SW 1271 (cell line): ENCODE data around the gene AQP1.
A peak's percentile ranks its signal among the peaks of the same experiment; 100 is the strongest.

ENCODE experiments used
- DNase-seq, 2 experiments: peaks; one replicate each; lab custom pipeline; 2025; lab: John Stamatoyannopoulos, UW

AQP1 gene

GRCh38 chr7:30936650-30937245, 25.1 kb downstream of the AQP1 start:
- no peak for DNase-seq

- DNase-seq: no peak
These were observed 25.8 kb downstream of the AQP1 start for GRCh38 chr7:30937416-30937815.

GRCh38 chr7:30938435-30939316, 27.0 kb downstream of the AQP1 start:
- peak; percentile 38 to 78 for DNase-seq

GRCh38 chr7:30941582-30942323, 30.1 kb downstream of the AQP1 start:
- no peak for DNase-seq

GRCh38 chr7:30950197-30950596, 38.5 kb downstream of the AQP1 start:
- no peak for DNase-seq

- DNase-seq: no peak
These were observed 43.3 kb downstream of the AQP1 start for GRCh38 chr7:30954914-30955313.

GRCh38 chr7:30956704-30957103, 45.1 kb downstream of the AQP1 start:
- DNase-seq: no peak

GRCh38 chr7:30963842-30964241, 52.2 kb downstream of the AQP1 start, which contains the start of gene GHRHR:
Gene GHRHR (plus strand): TSS chr7:30963953. CDS start chr7:30964069, 116 bp downstream.
- DNase-seq: no peak

- DNase-seq: no peak
These were observed 53.7 kb downstream of the AQP1 start for GRCh38 chr7:30965372-30965771.

- DNase-seq: no peak
These were observed 54.2 kb downstream of the AQP1 start for GRCh38 chr7:30965883-30966282.

GRCh38 chr7:30968294-30968693, 56.6 kb downstream of the AQP1 start:
- no peak for DNase-seq

GRCh38 chr7:30968747-30969603, 57.3 kb downstream of the AQP1 start:
- DNase-seq: no peak

GRCh38 chr7:30969604-30969970, 57.9 kb downstream of the AQP1 start:
- no peak for DNase-seq

GRCh38 chr7:30970074-30970473, 58.4 kb downstream of the AQP1 start:
- no peak for DNase-seq

- no peak for DNase-seq
These were observed 59.0 kb downstream of the AQP1 start for GRCh38 chr7:30970594-30971094.

- no peak for DNase-seq
These were observed 59.8 kb downstream of the AQP1 start for GRCh38 chr7:30971440-30971839.

GRCh38 chr7:30971840-30972563, 60.3 kb downstream of the AQP1 start:
- no peak for DNase-seq

- no peak for DNase-seq
These were observed 61.6 kb downstream of the AQP1 start for GRCh38 chr7:30973292-30973691.

- no peak for DNase-seq
These were observed 62.3 kb downstream of the AQP1 start for GRCh38 chr7:30973791-30974604.
